ENCODE data around the gene ACTRT2.

- no peak for TF ChIP-seq CTCF (conservative IDR thresholded peaks at IDR 0.05 in 1 of 2, IDR thresholded peaks at IDR 0.05 in 1 of 2; ENCODE audit: extremely low read depth in 1 of 2, insufficient read depth in 1 of 2, low read depth in 1 of 2, low read length in 2 of 2)
- TF ChIP-seq EZH2 (IDR thresholded peaks at IDR 0.05; ENCODE audit: borderline replicate concordance, low read length) = no peak
These were observed 4.4 kb upstream of the ACTRT2 start for GRCh38 chr1:3016641-3017439.
